H1 (cell line): ENCODE measurements around the gene EFR3B. TPM values are rescaled to one million over a fixed set of nuclear protein-coding genes. Genes with fewer than 3 reads are reported as not detected.

Experiments
- CTCF ChIA-PET: fragments of 300-600 bp; sonication (Branson Sonifier 250); formaldehyde crosslinking; loops from one replicate; lab custom pipeline; 2021; ENCODE audit not compliant: partially characterized antibody; lab: Charles Lee
- POLR2A ChIA-PET: fragments of 300-600 bp; sonication (Branson Sonifier 250); formaldehyde crosslinking; loops from one replicate; lab custom pipeline; 2021; ENCODE audit warnings: inconsistent platforms; ENCODE audit not compliant: partially characterized antibody; lab: Charles Lee
- DNase-seq, 2 experiments: peaks; one replicate each; pipeline versions ENCODE4 v3.0.0 to v3.0.0-alpha.2; 2010 to 2022; ENCODE audit warnings: low spot score in 2 of 2, low read depth in 1 of 2, mixed read lengths in 1 of 2
- FAIRE-seq: peaks from 2 replicates; lab custom pipeline; 2011; peaks lifted over from hg19 to GRCh38; lab: Jason Lieb, UNC
- H2AFZ ChIP-seq: 2 replicates; pipeline ENCODE4 v1.8.1; 2012; ENCODE audit warnings: low read length, inconsistent platforms
- H2AK5ac ChIP-seq: 2 replicates; pipeline ENCODE4 v1.6.1; 2013; ENCODE audit warnings: low read depth, low read length
- H2BK120ac ChIP-seq: replicated peaks from 2 replicates; pipeline ENCODE3; 2013; ENCODE audit warnings: low read depth, low read length, inconsistent platforms
- H2BK12ac ChIP-seq: 2 replicates; pipeline ENCODE4 v1.6.1; 2013; ENCODE audit warnings: low read depth, low read length
- H2BK15ac ChIP-seq: 2 replicates; pipeline ENCODE4 v1.6.1; 2013; ENCODE audit warnings: low read length
- H2BK20ac ChIP-seq: 2 replicates; pipeline ENCODE4 v1.6.1; 2013; ENCODE audit warnings: low read length
- H2BK5ac ChIP-seq: 2 replicates; pipeline ENCODE4 v1.6.1; 2013; ENCODE audit warnings: low read depth, low read length
- H3K14ac ChIP-seq: 2 replicates; pipeline ENCODE4 v1.6.1; 2013; ENCODE audit warnings: inconsistent platforms; ENCODE audit not compliant: insufficient read length
- H3K18ac ChIP-seq: 2 replicates; pipeline ENCODE4 v1.6.1; 2013; ENCODE audit warnings: low read length; ENCODE audit errors: extremely low read depth
- H3K23ac ChIP-seq: 2 replicates; pipeline ENCODE4 v1.6.1; 2013; ENCODE audit warnings: inconsistent platforms; ENCODE audit not compliant: insufficient read length
- H3K23me2 ChIP-seq: 2 replicates; pipeline ENCODE4 v1.6.1; 2013; ENCODE audit warnings: low read depth, low read length
- H3K27ac ChIP-seq: 2 replicates; pipeline ENCODE4 v1.6.1; 2011; ENCODE audit warnings: low read depth, low read length, inconsistent platforms
- H3K27me3 ChIP-seq, 4 experiments: replicated peaks in 1 of 4; 1 replicate in 1 of 4; 2 replicates in 3 of 4; pipeline versions ENCODE4 v1.6.1 to v1.8.1; 2011 to 2013; ENCODE audit warnings: low read length in 3 of 4, mild to moderate bottlenecking in 3 of 4, inconsistent platforms in 2 of 4, mixed read lengths in 2 of 4, moderate library complexity in 1 of 4; ENCODE audit not compliant: control insufficient read depth in 3 of 4, insufficient read depth in 3 of 4; ENCODE audit errors: extremely low read depth in 1 of 4
- H3K36me3 ChIP-seq, 4 experiments: 2 replicates each; pipeline versions ENCODE4 v1.6.1 to v1.8.1; 2011 to 2013; ENCODE audit warnings: mild to moderate bottlenecking in 4 of 4, low read length in 3 of 4, moderate library complexity in 2 of 4, control low read depth in 1 of 4, inconsistent platforms in 1 of 4; ENCODE audit not compliant: insufficient read depth in 4 of 4, control insufficient read depth in 2 of 4
- H3K4ac ChIP-seq: replicated peaks from 2 replicates; pipeline ENCODE3; 2013; ENCODE audit warnings: low read length, low read depth, mixed read lengths, inconsistent platforms; ENCODE audit not compliant: insufficient read length
- H3K4me1 ChIP-seq, 4 experiments: replicated peaks in 1 of 4; 1 replicate in 1 of 4; 2 replicates in 3 of 4; pipeline versions ENCODE4 v1.6.1 to v1.8.1; 2011 to 2013; ENCODE audit warnings: low read length in 3 of 4, inconsistent platforms in 2 of 4, mixed read lengths in 1 of 4; ENCODE audit not compliant: insufficient read depth in 4 of 4, control insufficient read depth in 3 of 4
- H3K4me2 ChIP-seq, 2 experiments: 2 replicates each; pipeline versions ENCODE4 v1.6.1 to v1.8.1; 2011 to 2013; ENCODE audit warnings: low read depth in 2 of 2, low read length in 2 of 2, control low read depth in 1 of 2, inconsistent platforms in 1 of 2, mild to moderate bottlenecking in 1 of 2; ENCODE audit not compliant: insufficient read depth in 1 of 2
- H3K4me3 ChIP-seq, 4 experiments: fragments of 200-600, 300-600 bp in 1 of 4; sonication (generic), shearing (Covaris generic), sonication (Bioruptor Twin) in 1 of 4; 2 replicates each; pipeline versions ENCODE4 v1.5.1 to v1.8.1; 2011 to 2016; ENCODE audit warnings: low read length in 4 of 4, low read depth in 3 of 4, control low read depth in 2 of 4, inconsistent platforms in 2 of 4, mild to moderate bottlenecking in 2 of 4, mixed read lengths in 1 of 4, moderate library complexity in 1 of 4; ENCODE audit not compliant: insufficient read depth in 2 of 4; ENCODE audit errors: extremely low read depth in 1 of 4
- H3K56ac ChIP-seq: replicated peaks from 2 replicates; pipeline ENCODE3; 2013; ENCODE audit warnings: low read depth, mild to moderate bottlenecking, mixed read lengths, low read length, inconsistent platforms; ENCODE audit not compliant: insufficient read length
- H3K79me1 ChIP-seq: 2 replicates; pipeline ENCODE4 v1.6.1; 2013; ENCODE audit warnings: low read depth, low read length, control low read depth
- H3K79me2 ChIP-seq, 2 experiments: 2 replicates each; pipeline versions ENCODE4 v1.6.1 to v1.8.1; 2012 to 2013; ENCODE audit warnings: low read length in 2 of 2, mild to moderate bottlenecking in 2 of 2, inconsistent platforms in 1 of 2; ENCODE audit not compliant: insufficient read depth in 2 of 2, control insufficient read depth in 1 of 2
- H3K9ac ChIP-seq, 4 experiments: replicated peaks in 1 of 4; 1 replicate in 1 of 4; 2 replicates in 3 of 4; pipeline versions ENCODE4 v1.6.1 to v1.8.1; 2011 to 2013; ENCODE audit warnings: low read depth in 3 of 4, low read length in 3 of 4, control low read depth in 2 of 4, mild to moderate bottlenecking in 2 of 4, moderate library complexity in 2 of 4, inconsistent platforms in 1 of 4; ENCODE audit errors: extremely low read depth in 1 of 4
- H3K9me3 ChIP-seq, 2 experiments: 2 replicates each; pipeline versions ENCODE4 v1.6.1 to v1.8.1; 2012 to 2013; ENCODE audit warnings: mild to moderate bottlenecking in 2 of 2, moderate library complexity in 2 of 2, control low read depth in 1 of 2, inconsistent platforms in 1 of 2, low read depth in 1 of 2, low read length in 1 of 2, mixed read lengths in 1 of 2; ENCODE audit not compliant: insufficient read depth in 2 of 2
- H4K20me1 ChIP-seq, 2 experiments: replicated peaks in 1 of 2; 2 replicates each; pipeline versions ENCODE3 to v1.8.1; 2011 to 2013; ENCODE audit warnings: inconsistent platforms in 2 of 2, low read length in 2 of 2, mild to moderate bottlenecking in 1 of 2; ENCODE audit not compliant: insufficient read depth in 2 of 2, control insufficient read depth in 1 of 2
- H4K5ac ChIP-seq: 2 replicates; pipeline ENCODE4 v1.6.1; 2013; ENCODE audit warnings: low read length, low read depth, mixed read lengths, inconsistent platforms; ENCODE audit not compliant: insufficient read length
- H4K8ac ChIP-seq: 2 replicates; pipeline ENCODE4 v1.8.0; 2013; ENCODE audit warnings: mild to moderate bottlenecking, moderate library complexity, low read length, inconsistent platforms; ENCODE audit not compliant: insufficient read depth; ENCODE audit errors: extremely low read depth
- H4K91ac ChIP-seq: replicated peaks from 2 replicates; pipeline ENCODE3; 2013; ENCODE audit warnings: low read length, mixed read lengths, inconsistent platforms; ENCODE audit not compliant: insufficient read length
- CHD2 ChIP-seq: IDR thresholded peaks from 2 replicates; pipeline ENCODE4 v1.6.1; 2012; ENCODE audit warnings: low read length, improper control_type of control experiment
- EZH2 ChIP-seq: fragments of 200-600 bp; sonication (generic); IDR thresholded peaks from 2 replicates; pipeline ENCODE4 v1.7.1; 2012; ENCODE audit warnings: low read depth, mild to moderate bottlenecking, moderate library complexity, low read length, inconsistent platforms; ENCODE audit not compliant: severe bottlenecking
- PHF8 ChIP-seq: fragments of 200-600 bp; sonication (generic); conservative IDR thresholded peaks from 2 replicates; pipeline ENCODE4 v1.7.1; 2012; ENCODE audit warnings: low read depth, mild to moderate bottlenecking, inconsistent platforms, low read length, moderate library complexity
- WGBS, 2 experiments: shearing (Covaris generic) in 1 of 2; methylation state at CpG; one replicate each; pipeline versions ENCODE4 v1.1.6 to v1.1.7; 2013 to 2015; ENCODE audit warnings: low lambda C conversion rate in 2 of 2, mixed read lengths in 2 of 2, inconsistent platforms in 1 of 2, low coverage in 1 of 2, missing lambda C conversion rate in 1 of 2; ENCODE audit not compliant: insufficient replicate concordance in 2 of 2, insufficient coverage in 1 of 2, insufficient read length in 1 of 2; ENCODE audit errors: extremely low coverage in 1 of 2, missing lambda C conversion rate in 1 of 2; 5-methylcytosine and 5-hydroxymethylcytosine counted together
- polyA plus RNA-seq, 7 experiments: library from polyadenylated mRNA; depleted of rRNA in 3 of 7; stranded (reverse) in 5 of 7; unstranded in 2 of 7; fragments of >200 nt in 5 of 7; fragments of 200-250 nt in 2 of 7; gene quantifications; 1 replicate in 5 of 7; 2 replicates in 1 of 7; 4 replicates in 1 of 7; pipeline versions ENCODE4 v1.2.1 to v1.2.3, GENCODE V29; 2011 to 2013; ENCODE audit warnings: missing spikeins in 2 of 7, mixed read lengths in 2 of 7
- total RNA-seq: library from RNA; stranded (reverse); fragmentation: NEBNext Ultra II Directional; extraction: Animal tissue kit (Norgen Biotek cat#: 25700); gene quantifications from 2 replicates; pipeline ENCODE4 v1.2.1, GENCODE V29; 2021

EFR3B gene
- total and polyA plus RNA-seq, 2 of the 8 experiments (the other 6 are each of a cell fraction or from before 2014, with no cell fraction given) = 3.4 to 9.6 TPM

GRCh38 chr2:25184254-25184653 lies 142.4 kb downstream of the EFR3B start:
- Histone ChIP-seq H4K20me1 (no peaks in the 10 kb centered on the region), H3K14ac (no peak overlapping the region), H3K4me1 (no peaks in the 10 kb centered on the region), H2AK5ac (no peak overlapping the region), H3K27me3 (no peaks in the 10 kb centered on the region), H3K4ac (no peak overlapping the region), H3K23ac (no peak overlapping the region), H4K8ac (no peak overlapping the region), H3K56ac (no peak overlapping the region), H3K23me2 (no peaks in the 10 kb centered on the region), H2BK12ac (no peak overlapping the region), H2BK15ac (no peak overlapping the region), H4K91ac (no peak overlapping the region), H3K79me1 (no peaks in the 10 kb centered on the region), H2BK20ac (no peak overlapping the region), H3K9me3 (no peaks in the 10 kb centered on the region), H2AFZ (no peak overlapping the region), H3K36me3 (no peaks in the 10 kb centered on the region), H3K9ac (no peak overlapping the region), H3K27ac (no peak overlapping the region), H3K4me3 (no peak overlapping the region), H2BK120ac (no peak overlapping the region), H3K4me2 (no peak overlapping the region), H3K18ac (no peak overlapping the region), H3K79me2 (no peaks in the 10 kb centered on the region), H2BK5ac (no peak overlapping the region), H4K5ac (no peak overlapping the region)
- POLR2A ChIA-PET = no interaction called here
- DNase-seq (no peak), FAIRE-seq (no peak)
- CTCF ChIA-PET = interaction anchor here (1.1 to 2.9 kb wide), 3 partner anchors 12 to 25 kb away, joined by 3 to 14 read pairs (median 7); no protein-coding TSS in a partner anchor
- 85% methylated on average over 5 of the region's 5 CpGs; no CpG with 5 or more reads in 1 of the 2 experiments for WGBS, 2 experiments
- TF ChIP-seq EZH2 (no peak), CHD2 (no peak), PHF8 (no peak)
